Lung (tissue), 12 donors: Measurements from ENCODE around the gene GRAMD1B. TPM values are rescaled to one million over a fixed set of nuclear protein-coding genes. Genes with fewer than 3 reads are reported as not detected.

Experiments
- ATAC-seq: fragments of 200-7000 bp; cut with Tn5 transposase; one replicate; pipeline ENCODE4 v1.9.1; 2020; ENCODE audit warnings: moderate number of reproducible peaks; ENCODE audit not compliant: insufficient read depth, low FRiP score
- DNase-seq, 3 donors: peaks; one replicate each; pipeline ENCODE4 v3.0.0-alpha.2; 2013 to 2017
- H3K27ac ChIP-seq, 2 donors: one replicate each; pipeline ENCODE4 v1.5.1; 2013; ENCODE audit warnings: mild to moderate bottlenecking in 2 of 2, moderate library complexity in 2 of 2, control low read depth in 1 of 2, inconsistent platforms in 1 of 2, low read depth in 1 of 2, low read length in 1 of 2
- H3K27me3 ChIP-seq, 3 donors: one replicate each; pipeline ENCODE4 v1.5.1; 2013; ENCODE audit warnings: low read length in 2 of 3; ENCODE audit not compliant: control insufficient read depth in 3 of 3, insufficient read depth in 3 of 3
- H3K36me3 ChIP-seq, 4 donors: one replicate each; pipeline ENCODE4 v1.5.1; 2013; ENCODE audit warnings: low read length in 4 of 4, mild to moderate bottlenecking in 1 of 4, moderate library complexity in 1 of 4; ENCODE audit not compliant: control insufficient read depth in 4 of 4, insufficient read depth in 4 of 4
- H3K4me1 ChIP-seq, 5 donors: one replicate each; pipeline ENCODE4 v1.5.1; 2013; ENCODE audit warnings: low read length in 5 of 5, mild to moderate bottlenecking in 2 of 5, moderate library complexity in 1 of 5; ENCODE audit not compliant: control insufficient read depth in 5 of 5, insufficient read depth in 5 of 5
- H3K4me3 ChIP-seq: one replicate; pipeline ENCODE4 v1.5.1; 2013; ENCODE audit warnings: mild to moderate bottlenecking, control low read depth, moderate library complexity
- H3K9ac ChIP-seq, 2 donors: one replicate each; pipeline ENCODE4 v1.5.1; 2013; ENCODE audit warnings: low read length in 2 of 2, control low read depth in 1 of 2; ENCODE audit not compliant: insufficient read depth in 1 of 2
- H3K9me3 ChIP-seq, 4 donors: one replicate each; pipeline ENCODE4 v1.5.1; 2013; ENCODE audit warnings: low read length in 3 of 4, mild to moderate bottlenecking in 1 of 4, moderate library complexity in 1 of 4; ENCODE audit not compliant: control insufficient read depth in 4 of 4, insufficient read depth in 3 of 4
- WGBS, 2 donors: extraction: QIAGEN DNeasy Blood & Tissue Kit; methylation state at CpG; one replicate each; pipeline ENCODE4 v1.1.7; 2013; 5-methylcytosine and 5-hydroxymethylcytosine counted together
- polyA plus RNA-seq, 2 donors: library from polyadenylated mRNA; stranded (reverse); fragments of 200-250 nt; gene quantifications; one replicate each; pipeline ENCODE4 v1.2.1, GENCODE V29; 2013
- total RNA-seq, 2 donors: library from RNA; depleted of rRNA in 1 of 2; stranded (reverse); fragments of >200 nt in 1 of 2; gene quantifications; one replicate each; pipeline ENCODE4 v1.2.1, GENCODE V29; 2014 to 2021
- TF ChIP-seq, protein P1 (sequence below): IDR thresholded peaks from 2 replicates; pipeline ENCODE4 v1.5.1; 2012; ENCODE audit warnings: mild to moderate bottlenecking; ENCODE audit errors: control extremely low read depth, extremely low read depth
- donor health status: control.
- donor health status: control.
- donor health status: Bipolar disorder and iron deficiency.
- donor health status: healthy.
- donor health status: DM: yes; HTN: yes; CAD: no.

GRAMD1B gene
- total and polyA plus RNA-seq, 4 donors = 1.4 to 6.0 (median 3.3) TPM

DNA sequence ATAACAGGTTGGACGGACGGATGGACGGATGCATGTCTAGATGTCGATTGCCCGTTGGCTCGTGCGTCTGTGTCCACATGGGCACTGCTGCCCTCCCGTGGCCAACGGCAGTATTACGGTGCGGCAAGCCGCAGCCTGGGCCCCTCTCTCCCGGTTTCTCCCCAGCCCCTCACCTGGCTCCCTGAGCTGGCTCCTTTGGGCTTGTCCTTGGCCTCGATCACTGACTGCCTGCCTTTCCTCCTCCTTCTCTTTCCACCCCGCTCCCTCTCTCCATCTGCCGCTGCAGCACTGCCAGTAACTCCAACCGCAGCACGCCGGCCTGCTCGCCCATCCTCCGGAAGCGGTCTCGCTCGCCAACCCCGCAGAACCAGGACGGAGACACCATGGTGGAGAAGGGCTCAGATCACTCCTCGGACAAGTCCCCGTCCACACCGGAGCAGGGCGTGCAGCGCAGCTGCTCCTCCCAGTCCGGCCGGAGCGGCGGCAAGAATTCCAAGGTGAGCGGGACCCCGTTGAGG is 147.1 kb downstream of the GRAMD1B start:
- H3K27ac ChIP-seq = no peak overlapping the region
- no peak overlapping the region for H3K4me3 ChIP-seq
- H3K4me1 ChIP-seq = no peaks in the 10 kb centered on the region
- no peaks in the 10 kb centered on the region for H3K9me3 ChIP-seq
- no peak overlapping the region for H3K9ac ChIP-seq
- ATAC-seq (peak; percentile 66), DNase-seq (peak; percentile 41 to 53 (median 52))
- 54 to 59% methylated on average over 36 to 37 of the region's 37 CpGs for WGBS, 2 donors
- peaks cover 0 to 5% (median 0%) of the 10 kb centered on the region in 3 donors for H3K27me3 ChIP-seq
- H3K36me3 ChIP-seq = no peaks in the 10 kb centered on the region
- TF ChIP-seq, protein P1, sequence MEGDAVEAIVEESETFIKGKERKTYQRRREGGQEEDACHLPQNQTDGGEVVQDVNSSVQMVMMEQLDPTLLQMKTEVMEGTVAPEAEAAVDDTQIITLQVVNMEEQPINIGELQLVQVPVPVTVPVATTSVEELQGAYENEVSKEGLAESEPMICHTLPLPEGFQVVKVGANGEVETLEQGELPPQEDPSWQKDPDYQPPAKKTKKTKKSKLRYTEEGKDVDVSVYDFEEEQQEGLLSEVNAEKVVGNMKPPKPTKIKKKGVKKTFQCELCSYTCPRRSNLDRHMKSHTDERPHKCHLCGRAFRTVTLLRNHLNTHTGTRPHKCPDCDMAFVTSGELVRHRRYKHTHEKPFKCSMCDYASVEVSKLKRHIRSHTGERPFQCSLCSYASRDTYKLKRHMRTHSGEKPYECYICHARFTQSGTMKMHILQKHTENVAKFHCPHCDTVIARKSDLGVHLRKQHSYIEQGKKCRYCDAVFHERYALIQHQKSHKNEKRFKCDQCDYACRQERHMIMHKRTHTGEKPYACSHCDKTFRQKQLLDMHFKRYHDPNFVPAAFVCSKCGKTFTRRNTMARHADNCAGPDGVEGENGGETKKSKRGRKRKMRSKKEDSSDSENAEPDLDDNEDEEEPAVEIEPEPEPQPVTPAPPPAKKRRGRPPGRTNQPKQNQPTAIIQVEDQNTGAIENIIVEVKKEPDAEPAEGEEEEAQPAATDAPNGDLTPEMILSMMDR = peak; percentile 76

DNA sequence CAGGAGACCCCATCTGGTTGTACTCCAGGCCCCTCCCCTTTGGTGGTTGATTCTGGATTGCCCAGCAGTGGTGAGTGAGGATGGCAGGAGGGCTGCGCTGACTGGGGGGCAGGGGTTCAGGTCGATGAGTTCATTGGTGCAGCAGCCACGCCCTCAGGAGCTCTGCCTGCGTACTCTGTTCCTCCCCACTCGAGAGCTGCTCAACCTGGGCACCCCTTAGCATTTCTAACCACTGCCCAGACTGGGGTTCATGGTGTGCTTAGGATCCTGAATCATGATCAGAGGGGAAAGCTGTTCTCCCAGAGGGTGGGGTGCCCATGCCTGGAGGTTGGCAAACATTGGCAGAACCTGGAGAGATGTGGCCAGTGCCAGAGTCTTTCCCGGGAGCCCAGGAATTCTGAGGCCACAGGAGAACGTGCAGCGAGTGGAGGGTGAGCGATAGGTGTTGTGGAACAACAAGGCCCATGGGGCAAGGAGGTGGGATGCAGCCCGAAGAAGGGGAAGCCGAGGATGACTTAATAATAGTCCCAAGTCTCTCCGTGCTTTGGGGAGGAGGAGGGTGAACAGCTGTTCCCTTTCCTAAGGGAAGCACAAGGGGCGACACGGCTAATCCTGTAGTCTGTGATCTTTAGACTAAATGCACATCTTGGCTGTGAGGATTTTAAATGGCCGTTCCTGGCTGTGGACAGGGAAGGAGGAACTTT is 148.9 kb downstream of the GRAMD1B start:
- Histone ChIP-seq H3K36me3 (no peaks in the 10 kb centered on the region), H3K27ac (no peak overlapping the region), H3K4me1 (no peaks in the 10 kb centered on the region), H3K4me3 (no peak overlapping the region), H3K9me3 (no peaks in the 10 kb centered on the region), H3K27me3 (peaks cover 0 to 5% (median 0%) of the 10 kb centered on the region in 3 donors), H3K9ac (no peak overlapping the region)
- WGBS, 2 donors = 89 to 93% methylated on average over 15 of the region's 15 CpGs
- ATAC-seq = no peak
- no peak for DNase-seq
- TF ChIP-seq, protein P1 = no peak

DNA sequence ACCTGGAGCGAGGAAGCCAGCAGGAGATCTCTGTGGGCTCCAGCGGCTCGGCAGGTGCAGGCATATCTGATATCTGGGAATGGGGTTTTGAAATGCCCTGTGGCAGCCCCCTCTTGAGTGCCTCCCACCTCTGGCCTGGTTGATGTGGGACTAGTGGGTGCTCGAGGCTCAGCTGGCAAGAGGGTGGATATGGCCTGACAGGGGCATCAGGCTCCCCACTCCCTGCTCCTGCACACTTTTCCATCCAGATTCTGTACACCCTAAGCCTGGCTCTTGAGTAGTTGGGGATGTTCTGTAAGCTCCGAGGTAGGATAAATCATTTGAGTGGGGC is 149.4 kb downstream of the GRAMD1B start:
- Histone ChIP-seq H3K27ac (no peak overlapping the region), H3K36me3 (no peaks in the 10 kb centered on the region), H3K9me3 (no peaks in the 10 kb centered on the region), H3K9ac (no peak overlapping the region), H3K4me1 (no peaks in the 10 kb centered on the region), H3K4me3 (no peak overlapping the region), H3K27me3 (peaks cover 0 to 5% (median 0%) of the 10 kb centered on the region in 3 donors)
- DNase-seq (no peak), ATAC-seq (no peak)
- TF ChIP-seq, protein P1 = no peak
- WGBS, 2 donors = 87 to 92% methylated on average over 5 of the region's 5 CpGs

DNA sequence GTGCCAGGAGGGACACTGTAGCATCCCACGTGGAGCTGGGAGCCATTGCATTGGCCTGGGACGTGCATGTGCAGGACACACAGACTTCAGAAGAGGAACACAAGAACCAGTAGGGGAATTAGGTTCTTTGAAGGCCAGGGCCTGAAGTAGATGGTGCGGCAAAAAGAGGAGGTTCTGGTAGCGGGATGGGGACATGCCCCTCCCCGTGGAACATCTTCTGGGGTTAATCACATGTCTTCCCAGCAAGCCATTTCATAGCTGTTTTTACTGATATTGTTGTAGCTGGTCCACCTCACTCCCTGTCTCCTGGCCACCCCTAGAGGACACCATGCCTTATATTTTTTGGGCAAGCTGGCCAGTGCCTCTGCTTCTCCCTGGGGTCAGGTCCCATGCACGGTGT is 150.1 kb downstream of the GRAMD1B start:
- TF ChIP-seq, protein P1 = no peak
- ATAC-seq = no peak
- no peaks in the 10 kb centered on the region for H3K4me1 ChIP-seq
- H3K27me3 ChIP-seq = peaks cover 0 to 5% (median 0%) of the 10 kb centered on the region in 3 donors
- 91 to 94% methylated on average over 6 of the region's 6 CpGs for WGBS, 2 donors
- DNase-seq = no peak
- H3K27ac ChIP-seq = no peak overlapping the region
- H3K9ac ChIP-seq = no peak overlapping the region
- H3K36me3 ChIP-seq = no peaks in the 10 kb centered on the region
- H3K4me3 ChIP-seq = no peak overlapping the region
- H3K9me3 ChIP-seq = no peaks in the 10 kb centered on the region
